ENCODE measurements around the gene PPP1R2. TPM values are rescaled to one million over a fixed set of nuclear protein-coding genes. Genes with fewer than 3 reads are reported as not detected.

Gene PPP1R2
- total and polyA plus RNA-seq, 2 of the 13 experiments (the other 11 are each of a cell fraction or from before 2014, with no cell fraction given) = 36.5 to 86.5 TPM

DNA sequence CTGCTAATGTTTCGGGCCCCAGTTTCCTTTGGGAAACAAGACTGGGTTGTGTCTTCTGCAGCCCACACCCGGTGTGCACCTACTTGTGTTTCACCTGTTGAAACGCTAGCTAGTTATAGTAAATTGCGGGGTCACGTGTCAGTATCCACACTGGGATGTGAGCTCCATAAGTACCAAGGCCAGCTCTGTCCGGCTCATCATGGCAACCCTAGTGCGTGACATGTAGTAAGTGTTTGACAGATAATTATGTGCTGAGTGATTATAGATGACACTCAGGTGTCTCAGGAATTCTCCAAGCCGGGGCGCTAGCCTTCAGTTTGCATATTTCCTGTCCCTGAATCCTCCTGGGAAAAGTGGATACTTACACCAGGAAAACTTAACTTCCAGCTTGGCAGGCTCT is 27.8 kb upstream of the PPP1R2 start:
- Histone ChIP-seq H3K27me3 (ENCODE audit: control insufficient read depth in 1 of 2, insufficient read depth in 2 of 2, low read length in 2 of 2) (no peaks in the 10 kb centered on the region; a peak in 1 of 5 replicates), H3K4me1 (ENCODE audit: insufficient read depth, low read length) (0 out of 2 replicates have a peak, but pooled peaks cover 5% of the 10 kb centered on the region), H3K9me3 (ENCODE audit: low read length) (no peaks in the 10 kb centered on the region), H2AFZ (ENCODE audit: low read length) (no peak overlapping the region), H3K4me3 (replicated peaks in 1 of 3; ENCODE audit: insufficient read depth in 1 of 3, low read depth in 2 of 3, low read length in 3 of 3) (no peak overlapping the region), H3K4me2 (ENCODE audit: low read depth, low read length) (no peak overlapping the region), H3K27ac (ENCODE audit: extremely low read length, insufficient read depth, low read length) (no peak overlapping the region), H3K9ac (ENCODE audit: insufficient read depth, low read depth, low read length) (no peak overlapping the region), H4K20me1 (ENCODE audit: insufficient read depth, low read length) (no peaks in the 10 kb centered on the region), H3K79me2 (ENCODE audit: insufficient read depth, low read length) (no peaks in the 10 kb centered on the region), H3K36me3 (replicated peaks in 1 of 2; ENCODE audit: control insufficient read depth in 1 of 2, insufficient read depth in 2 of 2, low read length in 2 of 2) (no peaks in the 10 kb centered on the region)
- FAIRE-seq (no peak), ATAC-seq (no peak), DNase-seq (ENCODE audit: low spot score) (no peak)
- intact Hi-C loops (cut with micrococcal nuclease; ENCODE audit: unreplicated experiment) (no loop called here), in situ Hi-C loops (cut with HindIII; ENCODE audit: extremely low pct_ligation_motif_present, low pct_unique_long_range_greater_than_20kb) (no loop called here)
- BruUV-seq (replicated peaks) = no TSS peak
- CTCF ChIA-PET (ENCODE audit: low intra/inter-chr PET ratio, low total read pairs) = no interaction called here
- TF ChIP-seq ZSCAN21 (CRISPR knock-in tag; IDR thresholded peaks at IDR 0.05; ENCODE audit: borderline replicate concordance) (no peak), KDM6A (CRISPR knock-in tag; IDR thresholded peaks at IDR 0.05; ENCODE audit: low read depth) (no peak), SIX4 (CRISPR knock-in tag; IDR thresholded peaks at IDR 0.05) (no peak)
- TF ChIP-seq, protein P1, sequence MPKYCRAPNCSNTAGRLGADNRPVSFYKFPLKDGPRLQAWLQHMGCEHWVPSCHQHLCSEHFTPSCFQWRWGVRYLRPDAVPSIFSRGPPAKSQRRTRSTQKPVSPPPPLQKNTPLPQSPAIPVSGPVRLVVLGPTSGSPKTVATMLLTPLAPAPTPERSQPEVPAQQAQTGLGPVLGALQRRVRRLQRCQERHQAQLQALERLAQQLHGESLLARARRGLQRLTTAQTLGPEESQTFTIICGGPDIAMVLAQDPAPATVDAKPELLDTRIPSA (CRISPR knock-in tag; IDR thresholded peaks at IDR 0.05; ENCODE audit: borderline replicate concordance) = no peak
- 73% methylated on average over 9 of the region's 9 CpGs for WGBS (ENCODE audit: low lambda C conversion rate)
- POLR2A ChIA-PET = no interaction called here

GRCh38 chr3:195570344-195570743 is 27.2 kb upstream of the PPP1R2 start:
- FAIRE-seq (no peak), ATAC-seq (no peak), DNase-seq (ENCODE audit: low spot score) (no peak)
- intact Hi-C loops (cut with micrococcal nuclease; ENCODE audit: unreplicated experiment) (no loop called here), in situ Hi-C loops (cut with HindIII; ENCODE audit: extremely low pct_ligation_motif_present, low pct_unique_long_range_greater_than_20kb) (no loop called here)
- Histone ChIP-seq H3K9me3 (ENCODE audit: low read length) (no peaks in the 10 kb centered on the region), H3K36me3 (replicated peaks in 1 of 2; ENCODE audit: control insufficient read depth in 1 of 2, insufficient read depth in 2 of 2, low read length in 2 of 2) (no peaks in the 10 kb centered on the region), H3K79me2 (ENCODE audit: insufficient read depth, low read length) (no peaks in the 10 kb centered on the region), H3K4me1 (ENCODE audit: insufficient read depth, low read length) (0 out of 2 replicates have a peak, but pooled peaks cover 5% of the 10 kb centered on the region), H4K20me1 (ENCODE audit: insufficient read depth, low read length) (no peaks in the 10 kb centered on the region), H3K27me3 (ENCODE audit: control insufficient read depth in 1 of 2, insufficient read depth in 2 of 2, low read length in 2 of 2) (no peaks in the 10 kb centered on the region; a peak in 1 of 5 replicates), H2AFZ (ENCODE audit: low read length) (no peak overlapping the region), H3K27ac (ENCODE audit: extremely low read length, insufficient read depth, low read length) (no peak overlapping the region), H3K4me2 (ENCODE audit: low read depth, low read length) (no peak overlapping the region), H3K9ac (ENCODE audit: insufficient read depth, low read depth, low read length) (no peak overlapping the region), H3K4me3 (replicated peaks in 1 of 3; ENCODE audit: insufficient read depth in 1 of 3, low read depth in 2 of 3, low read length in 3 of 3) (no peak overlapping the region)
- BruUV-seq (replicated peaks) = no TSS peak
- CTCF ChIA-PET (ENCODE audit: low intra/inter-chr PET ratio, low total read pairs) = no interaction called here
- POLR2A ChIA-PET = no interaction called here
- 67% methylated on average over 6 of the region's 6 CpGs for WGBS (ENCODE audit: low lambda C conversion rate)
- TF ChIP-seq SKIL (CRISPR knock-in tag; IDR thresholded peaks at IDR 0.05; ENCODE audit: borderline replicate concordance) = no peak
- TF ChIP-seq PRPF4 (IDR thresholded peaks at IDR 0.05; ENCODE audit: low read depth, low read length, poor library complexity, severe bottlenecking) = no peak
- TF ChIP-seq HMGXB3 (CRISPR knock-in tag; IDR thresholded peaks at IDR 0.05; ENCODE audit: borderline replicate concordance) = no peak
- no peak for TF ChIP-seq SALL1 (CRISPR knock-in tag; IDR thresholded peaks at IDR 0.05)
